SK-N-SH (cell line): Measurements from ENCODE around the gene TXNDC11. TPM values are rescaled to one million over a fixed set of nuclear protein-coding genes. Genes with fewer than 3 reads are reported as not detected.

ENCODE experiments used
- CTCF ChIA-PET: fragments of 300-600, 350-600 bp; formaldehyde crosslinking; extraction: SDS; loops from one replicate; lab custom pipeline; 2021; lab: Yijun Ruan, JAX
- POLR2A ChIA-PET: fragments of 350-600 bp; sonication (Branson Sonifier 250); formaldehyde crosslinking; extraction: SDS; loops from one replicate; lab custom pipeline; 2020; ENCODE audit warnings: antibody characterized with exemption, inconsistent platforms; lab: Yijun Ruan, JAX
- DNase-seq: peaks from one replicate; pipeline ENCODE4 v3.0.0; 2012
- H2AFZ ChIP-seq: fragments of 200-600 bp; sonication (generic); 2 replicates; pipeline ENCODE4 v1.8.1; 2016; ENCODE audit warnings: antibody characterized with exemption, mild to moderate bottlenecking, low read depth
- H3F3A ChIP-seq: fragments of 200-600 bp; sonication (generic); replicated peaks from 2 replicates; pipeline ENCODE3; 2016; ENCODE audit warnings: antibody characterized with exemption, mild to moderate bottlenecking; ENCODE audit not compliant: insufficient read depth
- H3K27ac ChIP-seq, 2 experiments: fragments of 200-500 bp in 1 of 2; fragments of 200-600 bp in 1 of 2; sonication (Bioruptor generic) in 1 of 2; sonication (generic), shearing (Covaris generic) in 1 of 2; 2 replicates each; pipeline versions ENCODE4 v1.5.1 to v1.6.1; 2014 to 2016; ENCODE audit warnings: low read depth in 2 of 2, inconsistent platforms in 1 of 2, low read length in 1 of 2, mild to moderate bottlenecking in 1 of 2, mixed read lengths in 1 of 2
- H3K27me3 ChIP-seq: fragments of 200-600 bp; sonication (generic), shearing (Covaris generic); 2 replicates; pipeline ENCODE4 v1.6.1; 2016; ENCODE audit warnings: mixed run types; ENCODE audit not compliant: insufficient read depth
- H3K36me3 ChIP-seq, 2 experiments: fragments of 200-500 bp in 1 of 2; fragments of 200-600 bp in 1 of 2; sonication (Bioruptor generic) in 1 of 2; sonication (generic) in 1 of 2; replicated peaks in 1 of 2; 2 replicates each; pipeline versions ENCODE3 to v1.5.1; 2014 to 2016; ENCODE audit warnings: low read length in 1 of 2, mild to moderate bottlenecking in 1 of 2; ENCODE audit not compliant: insufficient read depth in 2 of 2, control insufficient read depth in 1 of 2
- H3K4me1 ChIP-seq, 2 experiments: fragments of 200-500 bp in 1 of 2; fragments of 200-600 bp in 1 of 2; sonication (Bioruptor generic) in 1 of 2; sonication (generic), shearing (Covaris generic) in 1 of 2; 2 replicates each; pipeline versions ENCODE4 v1.5.1 to v1.6.1; 2014 to 2016; ENCODE audit warnings: low read depth in 1 of 2, low read length in 1 of 2, mixed run types in 1 of 2; ENCODE audit not compliant: insufficient read depth in 2 of 2, control insufficient read depth in 1 of 2
- H3K4me2 ChIP-seq: fragments of 200-600 bp; sonication (generic), shearing (Covaris generic); 2 replicates; pipeline ENCODE4 v1.6.1; 2017; ENCODE audit warnings: mixed run types
- H3K4me3 ChIP-seq, 2 experiments: fragments of 200-500 bp in 1 of 2; fragments of 200-600 bp in 1 of 2; sonication (Bioruptor generic) in 1 of 2; sonication (generic), shearing (Covaris generic) in 1 of 2; 2 replicates each; pipeline versions ENCODE4 v1.5.1 to v1.8.1; 2014 to 2016; ENCODE audit warnings: low read depth in 2 of 2, inconsistent platforms in 1 of 2, low read length in 1 of 2, mild to moderate bottlenecking in 1 of 2, mixed read lengths in 1 of 2, moderate library complexity in 1 of 2
- H3K79me2 ChIP-seq: fragments of 200-600 bp; sonication (generic); 2 replicates; pipeline ENCODE4 v1.8.1; 2017; ENCODE audit warnings: mild to moderate bottlenecking; ENCODE audit not compliant: insufficient read depth
- H3K9ac ChIP-seq: fragments of 200-600 bp; sonication (generic); 2 replicates; pipeline ENCODE4 v1.6.1; 2017; ENCODE audit warnings: mixed run types
- H3K9me2 ChIP-seq: fragments of 200-600 bp; sonication (generic); 2 replicates; pipeline ENCODE4 v1.6.1; 2017; ENCODE audit warnings: mixed run types
- H3K9me3 ChIP-seq: fragments of 200-600 bp; sonication (generic); 2 replicates; pipeline ENCODE4 v1.6.1; 2017; ENCODE audit warnings: mixed run types, mild to moderate bottlenecking, moderate library complexity
- H4K20me1 ChIP-seq: fragments of 200-600 bp; sonication (generic); 2 replicates; pipeline ENCODE4 v1.6.1; 2017; ENCODE audit warnings: mild to moderate bottlenecking, mixed run types; ENCODE audit not compliant: insufficient read depth
- CHD2 ChIP-seq: fragments of 150-350 bp; IDR thresholded peaks from 2 replicates; pipeline ENCODE4 v1.6.1; 2018; ENCODE audit warnings: low read length; ENCODE audit not compliant: partially characterized antibody
- ELF1 ChIP-seq: IDR thresholded peaks from 2 replicates; pipeline ENCODE4 v1.4.0; 2012
- EZH2phosphoT487 ChIP-seq: fragments of 200-600 bp; sonication (generic); IDR thresholded peaks from 2 replicates; pipeline ENCODE4 v1.6.1; 2017; ENCODE audit warnings: low read depth, mixed run types, mild to moderate bottlenecking, antibody characterized with exemption, moderate library complexity, borderline replicate concordance
- FOXJ3 ChIP-seq: sonication (generic); formaldehyde crosslinking; IDR thresholded peaks from 2 replicates; pipeline ENCODE4 v1.5.1; 2020; ENCODE audit warnings: mild to moderate bottlenecking, missing genetic modification reagents
- FOXM1 ChIP-seq: IDR thresholded peaks from 2 replicates; pipeline ENCODE4 v1.4.0; 2012; ENCODE audit warnings: low read depth, mild to moderate bottlenecking
- JUND ChIP-seq: IDR thresholded peaks from 2 replicates; pipeline ENCODE4 v1.4.0; 2012
- MEF2A ChIP-seq: IDR thresholded peaks from 2 replicates; pipeline ENCODE4 v1.4.0; 2012; ENCODE audit warnings: low read depth, borderline replicate concordance
- MXI1 ChIP-seq: IDR thresholded peaks from 2 replicates; pipeline ENCODE4 v1.6.1; 2012; ENCODE audit warnings: mild to moderate bottlenecking, low read depth, low read length, improper control_type of control experiment
- NRF1 ChIP-seq: IDR thresholded peaks from 2 replicates; pipeline ENCODE4 v1.6.1; 2012; ENCODE audit warnings: low read depth, mild to moderate bottlenecking, low read length
- PBX3 ChIP-seq: IDR thresholded peaks from 2 replicates; pipeline ENCODE4; 2012
- RAD21 ChIP-seq: IDR thresholded peaks from 2 replicates; pipeline ENCODE4 v1.6.1; 2012; ENCODE audit warnings: mild to moderate bottlenecking, low read length
- REST ChIP-seq: IDR thresholded peaks from 2 replicates; pipeline ENCODE4 v1.6.1; 2012; ENCODE audit warnings: mild to moderate bottlenecking, low read depth, low read length, moderate library complexity
- TAF1 ChIP-seq: IDR thresholded peaks from 2 replicates; pipeline ENCODE4 v1.6.1; 2012; ENCODE audit warnings: low read depth, mild to moderate bottlenecking, low read length, moderate library complexity, borderline replicate concordance
- TCF12 ChIP-seq: IDR thresholded peaks from 2 replicates; pipeline ENCODE4 v1.4.0; 2012
- USF2 ChIP-seq: fragments of 150-350 bp; IDR thresholded peaks from 2 replicates; pipeline ENCODE4 v1.6.1; 2017; ENCODE audit warnings: antibody characterized with exemption, low read length, low read depth, borderline replicate concordance
- ZBTB33 ChIP-seq: IDR thresholded peaks from 2 replicates; pipeline ENCODE4 v1.4.0; 2012; ENCODE audit warnings: low read depth, borderline replicate concordance
- WGBS: methylation state at CpG from one replicate; pipeline ENCODE4 v1.1.6; 2017; ENCODE audit warnings: low lambda C conversion rate; 5-methylcytosine and 5-hydroxymethylcytosine counted together
- polyA plus RNA-seq, 3 experiments: library from polyadenylated mRNA; depleted of rRNA; stranded (reverse); fragments of >200 nt; gene quantifications; 2 replicates each; pipeline ENCODE4 v1.2.3, GENCODE V29; 2012

Gene TXNDC11
- polyA plus RNA-seq, 1 of the 3 experiments (the other 2 are of a cell fraction): 37.0 TPM

GRCh38 chr16:11672206-11673090, 70.2 kb downstream of the TXNDC11 start (continued):
- no peak for TF ChIP-seq FOXM1

GRCh38 chr16:11671676-11672075, 71.0 kb downstream of the TXNDC11 start:
- Histone ChIP-seq H3K79me2 (peaks cover 12% of the 10 kb centered on the region), H3K9ac (no peak overlapping the region), H3F3A (peaks cover 9% of the 10 kb centered on the region), H2AFZ (no peak overlapping the region), H3K9me3 (no peaks in the 10 kb centered on the region), H3K27ac (no peak overlapping the region), H3K36me3 (peaks cover 0 to 9% of the 10 kb centered on the region in 2 experiments), H3K27me3 (no peaks in the 10 kb centered on the region), H3K4me3 (no peak overlapping the region), H3K4me1 (peaks cover 0 to 23% of the 10 kb centered on the region in 2 experiments; a peak in 1 of 4 replicates), H3K4me2 (no peak overlapping the region), H4K20me1 (peaks cover 57% of the 10 kb centered on the region), H3K9me2 (no peaks in the 10 kb centered on the region)
- WGBS: 100% methylated on average over 6 of the region's 8 CpGs
- ChIA-PET POLR2A (no interaction called here), CTCF (no interaction called here)
- TF ChIP-seq PBX3 (no peak), REST (no peak), USF2 (no peak), ELF1 (no peak), JUND (no peak), FOXM1 (no peak)
- no peak for DNase-seq

- no peak overlapping the region for H3K4me3 ChIP-seq
- peaks cover 12% of the 10 kb centered on the region for H3K79me2 ChIP-seq
- H2AFZ ChIP-seq: no peak overlapping the region
- no peak overlapping the region for H3K9ac ChIP-seq
- H3K27me3 ChIP-seq: no peaks in the 10 kb centered on the region
- H3K9me2 ChIP-seq: no peaks in the 10 kb centered on the region
- H3F3A ChIP-seq: peaks cover 12% of the 10 kb centered on the region
- POLR2A ChIA-PET: no interaction called here
- DNase-seq: no peak
- peaks cover 0 to 23% of the 10 kb centered on the region in 2 experiments; a peak in 1 of 4 replicates for H3K4me1 ChIP-seq
- peaks cover 57% of the 10 kb centered on the region for H4K20me1 ChIP-seq
- WGBS: 90% methylated on average over 2 of the region's 2 CpGs
- no peak overlapping the region for H3K4me2 ChIP-seq
- no peaks in the 10 kb centered on the region for H3K9me3 ChIP-seq
- H3K36me3 ChIP-seq: peaks cover 0 to 5% of the 10 kb centered on the region in 2 experiments
- H3K27ac ChIP-seq: no peak overlapping the region; a peak in 1 of 4 replicates
- CTCF ChIA-PET: no interaction called here
- TF ChIP-seq EZH2phosphoT487: no peak
- no peak for TF ChIP-seq CHD2
- TF ChIP-seq TAF1: no peak
- TF ChIP-seq FOXM1: no peak
- TF ChIP-seq MEF2A: no peak
- TF ChIP-seq RAD21: no peak
- no peak for TF ChIP-seq TCF12
- no peak for TF ChIP-seq ZBTB33
- no peak for TF ChIP-seq MXI1
- no peak for TF ChIP-seq NRF1
- TF ChIP-seq FOXJ3 (CRISPR knock-in tag): no peak
Measured at GRCh38 chr16:11671271-11671670, 71.4 kb downstream of the TXNDC11 start.
